Measurements from ENCODE around the gene LIPI. TPM values are rescaled to one million over a fixed set of nuclear protein-coding genes. Genes with fewer than 3 reads are reported as not detected.

Gene LIPI
- total and polyA plus RNA-seq, 10 of the 15 experiments (the other 5 are each of a cell fraction or from before 2014, with no cell fraction given), result 0.05 to 0.32 (median 0.10) TPM; not detected in 5

DNA sequence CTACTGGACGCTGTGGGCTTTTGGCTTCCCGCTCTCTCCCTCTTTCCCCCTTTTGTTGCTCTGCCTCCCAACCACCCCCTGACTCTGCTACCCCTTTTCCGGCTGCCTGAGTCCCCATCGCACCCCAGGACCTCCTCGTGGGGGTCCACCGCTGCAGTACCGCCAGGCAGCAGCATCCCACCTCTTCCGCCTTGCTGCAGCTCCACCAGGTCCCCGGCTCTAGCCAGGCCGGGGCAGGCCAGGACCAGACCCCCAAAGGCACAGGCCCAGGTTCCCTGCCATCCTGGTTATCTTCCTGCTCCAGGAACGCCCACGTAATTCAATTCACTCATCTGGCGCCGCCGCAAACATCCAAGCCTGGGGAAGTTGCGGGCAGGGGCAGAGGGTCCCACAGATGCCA is 139.8 kb downstream of the LIPI start (continued):
- no peak for TF ChIP-seq EP300 (IDR thresholded peaks at IDR 0.05; ENCODE audit: borderline replicate concordance in 1 of 2, control insufficient read depth in 1 of 2, low read depth in 2 of 2, low read length in 2 of 2)
- no peak for TF ChIP-seq HDAC6 (IDR thresholded peaks at IDR 0.05; ENCODE audit: unreplicated experiment)
- no peak for TF ChIP-seq FOS (IDR thresholded peaks at IDR 0.05; ENCODE audit: borderline replicate concordance, extremely low read depth, insufficient read length)
- no peak for TF ChIP-seq RB1 (IDR thresholded peaks at IDR 0.05; ENCODE audit: borderline replicate concordance)
- TF ChIP-seq, protein P1, sequence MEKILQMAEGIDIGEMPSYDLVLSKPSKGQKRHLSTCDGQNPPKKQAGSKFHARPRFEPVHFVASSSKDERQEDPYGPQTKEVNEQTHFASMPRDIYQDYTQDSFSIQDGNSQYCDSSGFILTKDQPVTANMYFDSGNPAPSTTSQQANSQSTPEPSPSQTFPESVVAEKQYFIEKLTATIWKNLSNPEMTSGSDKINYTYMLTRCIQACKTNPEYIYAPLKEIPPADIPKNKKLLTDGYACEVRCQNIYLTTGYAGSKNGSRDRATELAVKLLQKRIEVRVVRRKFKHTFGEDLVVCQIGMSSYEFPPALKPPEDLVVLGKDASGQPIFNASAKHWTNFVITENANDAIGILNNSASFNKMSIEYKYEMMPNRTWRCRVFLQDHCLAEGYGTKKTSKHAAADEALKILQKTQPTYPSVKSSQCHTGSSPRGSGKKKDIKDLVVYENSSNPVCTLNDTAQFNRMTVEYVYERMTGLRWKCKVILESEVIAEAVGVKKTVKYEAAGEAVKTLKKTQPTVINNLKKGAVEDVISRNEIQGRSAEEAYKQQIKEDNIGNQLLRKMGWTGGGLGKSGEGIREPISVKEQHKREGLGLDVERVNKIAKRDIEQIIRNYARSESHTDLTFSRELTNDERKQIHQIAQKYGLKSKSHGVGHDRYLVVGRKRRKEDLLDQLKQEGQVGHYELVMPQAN (conservative IDR thresholded peaks at IDR 0.05), result no peak
- TF ChIP-seq, protein P2, sequence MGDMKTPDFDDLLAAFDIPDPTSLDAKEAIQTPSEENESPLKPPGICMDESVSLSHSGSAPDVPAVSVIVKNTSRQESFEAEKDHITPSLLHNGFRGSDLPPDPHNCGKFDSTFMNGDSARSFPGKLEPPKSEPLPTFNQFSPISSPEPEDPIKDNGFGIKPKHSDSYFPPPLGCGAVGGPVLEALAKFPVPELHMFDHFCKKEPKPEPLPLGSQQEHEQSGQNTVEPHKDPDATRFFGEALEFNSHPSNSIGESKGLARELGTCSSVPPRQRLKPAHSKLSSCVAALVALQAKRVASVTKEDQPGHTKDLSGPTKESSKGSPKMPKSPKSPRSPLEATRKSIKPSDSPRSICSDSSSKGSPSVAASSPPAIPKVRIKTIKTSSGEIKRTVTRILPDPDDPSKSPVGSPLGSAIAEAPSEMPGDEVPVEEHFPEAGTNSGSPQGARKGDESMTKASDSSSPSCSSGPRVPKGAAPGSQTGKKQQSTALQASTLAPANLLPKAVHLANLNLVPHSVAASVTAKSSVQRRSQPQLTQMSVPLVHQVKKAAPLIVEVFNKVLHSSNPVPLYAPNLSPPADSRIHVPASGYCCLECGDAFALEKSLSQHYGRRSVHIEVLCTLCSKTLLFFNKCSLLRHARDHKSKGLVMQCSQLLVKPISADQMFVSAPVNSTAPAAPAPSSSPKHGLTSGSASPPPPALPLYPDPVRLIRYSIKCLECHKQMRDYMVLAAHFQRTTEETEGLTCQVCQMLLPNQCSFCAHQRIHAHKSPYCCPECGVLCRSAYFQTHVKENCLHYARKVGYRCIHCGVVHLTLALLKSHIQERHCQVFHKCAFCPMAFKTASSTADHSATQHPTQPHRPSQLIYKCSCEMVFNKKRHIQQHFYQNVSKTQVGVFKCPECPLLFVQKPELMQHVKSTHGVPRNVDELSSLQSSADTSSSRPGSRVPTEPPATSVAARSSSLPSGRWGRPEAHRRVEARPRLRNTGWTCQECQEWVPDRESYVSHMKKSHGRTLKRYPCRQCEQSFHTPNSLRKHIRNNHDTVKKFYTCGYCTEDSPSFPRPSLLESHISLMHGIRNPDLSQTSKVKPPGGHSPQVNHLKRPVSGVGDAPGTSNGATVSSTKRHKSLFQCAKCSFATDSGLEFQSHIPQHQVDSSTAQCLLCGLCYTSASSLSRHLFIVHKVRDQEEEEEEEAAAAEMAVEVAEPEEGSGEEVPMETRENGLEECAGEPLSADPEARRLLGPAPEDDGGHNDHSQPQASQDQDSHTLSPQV (IDR thresholded peaks at IDR 0.05), result no peak
- TF ChIP-seq CBX3 (IDR thresholded peaks at IDR 0.05; ENCODE audit: borderline replicate concordance, low read depth), result no peak
- TF ChIP-seq EGR1 (IDR thresholded peaks at IDR 0.05; ENCODE audit: borderline replicate concordance in 1 of 2, low read depth in 2 of 2, low read length in 2 of 2), result no peak
- no peak for TF ChIP-seq YBX1 (IDR thresholded peaks at IDR 0.05)
- TF ChIP-seq, protein P3, sequence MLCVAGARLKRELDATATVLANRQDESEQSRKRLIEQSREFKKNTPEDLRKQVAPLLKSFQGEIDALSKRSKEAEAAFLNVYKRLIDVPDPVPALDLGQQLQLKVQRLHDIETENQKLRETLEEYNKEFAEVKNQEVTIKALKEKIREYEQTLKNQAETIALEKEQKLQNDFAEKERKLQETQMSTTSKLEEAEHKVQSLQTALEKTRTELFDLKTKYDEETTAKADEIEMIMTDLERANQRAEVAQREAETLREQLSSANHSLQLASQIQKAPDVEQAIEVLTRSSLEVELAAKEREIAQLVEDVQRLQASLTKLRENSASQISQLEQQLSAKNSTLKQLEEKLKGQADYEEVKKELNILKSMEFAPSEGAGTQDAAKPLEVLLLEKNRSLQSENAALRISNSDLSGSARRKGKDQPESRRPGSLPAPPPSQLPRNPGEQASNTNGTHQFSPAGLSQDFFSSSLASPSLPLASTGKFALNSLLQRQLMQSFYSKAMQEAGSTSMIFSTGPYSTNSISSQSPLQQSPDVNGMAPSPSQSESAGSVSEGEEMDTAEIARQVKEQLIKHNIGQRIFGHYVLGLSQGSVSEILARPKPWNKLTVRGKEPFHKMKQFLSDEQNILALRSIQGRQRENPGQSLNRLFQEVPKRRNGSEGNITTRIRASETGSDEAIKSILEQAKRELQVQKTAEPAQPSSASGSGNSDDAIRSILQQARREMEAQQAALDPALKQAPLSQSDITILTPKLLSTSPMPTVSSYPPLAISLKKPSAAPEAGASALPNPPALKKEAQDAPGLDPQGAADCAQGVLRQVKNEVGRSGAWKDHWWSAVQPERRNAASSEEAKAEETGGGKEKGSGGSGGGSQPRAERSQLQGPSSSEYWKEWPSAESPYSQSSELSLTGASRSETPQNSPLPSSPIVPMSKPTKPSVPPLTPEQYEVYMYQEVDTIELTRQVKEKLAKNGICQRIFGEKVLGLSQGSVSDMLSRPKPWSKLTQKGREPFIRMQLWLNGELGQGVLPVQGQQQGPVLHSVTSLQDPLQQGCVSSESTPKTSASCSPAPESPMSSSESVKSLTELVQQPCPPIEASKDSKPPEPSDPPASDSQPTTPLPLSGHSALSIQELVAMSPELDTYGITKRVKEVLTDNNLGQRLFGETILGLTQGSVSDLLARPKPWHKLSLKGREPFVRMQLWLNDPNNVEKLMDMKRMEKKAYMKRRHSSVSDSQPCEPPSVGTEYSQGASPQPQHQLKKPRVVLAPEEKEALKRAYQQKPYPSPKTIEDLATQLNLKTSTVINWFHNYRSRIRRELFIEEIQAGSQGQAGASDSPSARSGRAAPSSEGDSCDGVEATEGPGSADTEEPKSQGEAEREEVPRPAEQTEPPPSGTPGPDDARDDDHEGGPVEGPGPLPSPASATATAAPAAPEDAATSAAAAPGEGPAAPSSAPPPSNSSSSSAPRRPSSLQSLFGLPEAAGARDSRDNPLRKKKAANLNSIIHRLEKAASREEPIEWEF (IDR thresholded peaks at IDR 0.05; ENCODE audit: insufficient replicate concordance, low read depth, low read length), result no peak
